ENCODE results near the gene KRTAP10-1. TPM values are rescaled to one million over a fixed set of nuclear protein-coding genes. Genes with fewer than 3 reads are reported as not detected.

Gene KRTAP10-1
- total RNA-seq, 1 experiment from 2014 or later = not detected

GRCh38 chr21:44497703-44498126 is 42.3 kb downstream of the KRTAP10-1 start:
- Histone ChIP-seq H4K20me1 (ENCODE audit: control insufficient read depth, insufficient read depth, insufficient read length) (no peaks in the 10 kb centered on the region), H3K23me2 (ENCODE audit: insufficient read length, low read depth, low read length, poor library complexity, severe bottlenecking) (no peaks in the 10 kb centered on the region), H2BK15ac (ENCODE audit: low read depth, low read length) (no peak overlapping the region), H3K23ac (ENCODE audit: insufficient read length, low read depth, low read length) (no peak overlapping the region), H4K5ac (ENCODE audit: insufficient read length, low read depth, low read length) (no peak overlapping the region), H3K9ac (ENCODE audit: extremely low read depth, insufficient read length, low read length) (no peak overlapping the region), H3K9me3 (ENCODE audit: control insufficient read depth, low read depth, low read length) (peaks cover 10% of the 10 kb centered on the region), H3K4me1 (ENCODE audit: insufficient read depth, low read length) (peaks cover 4% of the 10 kb centered on the region; the same call in 1 of the 2 replicates), H2AK5ac (ENCODE audit: insufficient read length, low read length) (no peak overlapping the region), H3K79me2 (ENCODE audit: insufficient read depth, low read length) (no peaks in the 10 kb centered on the region), H2BK5ac (ENCODE audit: insufficient read length, low read length) (no peak overlapping the region), H2BK120ac (ENCODE audit: low read depth, low read length, poor library complexity, severe bottlenecking) (no peak overlapping the region), H4K91ac (ENCODE audit: insufficient read length, low read depth, low read length) (no peak overlapping the region), H3K56ac (ENCODE audit: insufficient read length, low read depth, low read length) (no peak overlapping the region), H3K18ac (ENCODE audit: insufficient read length, low read depth, low read length) (no peak overlapping the region), H3K27me3 (ENCODE audit: insufficient read depth, low read length) (no peaks in the 10 kb centered on the region), H2BK12ac (ENCODE audit: insufficient read length, low read depth, low read length) (no peak overlapping the region), H3K27ac (ENCODE audit: insufficient read length, low read depth, low read length) (no peak overlapping the region), H2AFZ (ENCODE audit: low read length) (no peak overlapping the region), H2BK20ac (ENCODE audit: low read depth, low read length, poor library complexity, severe bottlenecking) (no peak overlapping the region), H3K4ac (ENCODE audit: low read depth, low read length) (no peak overlapping the region), H4K8ac (replicated peaks; ENCODE audit: insufficient read length, low read depth, low read length) (no peak overlapping the region), H3K14ac (ENCODE audit: insufficient read depth, low read length) (no peak overlapping the region), H3K79me1 (ENCODE audit: insufficient read depth, low read depth, low read length, poor library complexity, severe bottlenecking) (peaks cover 2% of the 10 kb centered on the region), H3T11ph (ENCODE audit: low read length) (no peak overlapping the region), H3K4me2 (ENCODE audit: insufficient read depth, insufficient read length, low read length) (no peak overlapping the region)
- H3K9me3 Mint-ChIP-seq = peaks cover 9 to 15% of the 10 kb centered on the region in 2 experiments
- H3K27ac Mint-ChIP-seq = peak overlapping the region in 1 of 3 experiments; percentile 44; a peak in 2 of 7 replicates
- no CpG with 5 or more reads among the region's 6 CpGs for WGBS (ENCODE audit: extremely low coverage, insufficient read length, low lambda C conversion rate)
- H3K27me3 Mint-ChIP-seq (ENCODE audit: low read depth) = peaks cover 2% of the 10 kb centered on the region; the same call in 1 of the 2 replicates
- H3K4me3 Mint-ChIP-seq = peak overlapping the region in 1 of 2 experiments; percentile 1; a peak in 2 of 5 replicates
- no peak for TF ChIP-seq CTCF (conservative IDR thresholded peaks at IDR 0.05)
- H3K36me3 Mint-ChIP-seq (ENCODE audit: insufficient read depth in 1 of 3, low read depth in 3 of 3) = peaks cover 11 to 23% (median 12%) of the 10 kb centered on the region in 3 experiments
- H3K4me1 Mint-ChIP-seq = peaks cover 24 to 27% of the 10 kb centered on the region in 2 experiments
- DNase-seq = no peak
